AG04450 (cell line): Measurements from ENCODE around the gene FCER1G. TPM values are rescaled to one million over a fixed set of nuclear protein-coding genes. Genes with fewer than 3 reads are reported as not detected.

Experiments used
- CTCF ChIA-PET: fragments of 300-600, 350-600 bp; formaldehyde crosslinking; extraction: SDS; loops from one replicate; lab custom pipeline; 2022; ENCODE audit warnings: antibody characterized with exemption, inconsistent platforms; lab: Charles Lee
- POLR2A ChIA-PET: fragments of 350-600 bp; formaldehyde crosslinking; extraction: SDS; loops from one replicate; lab custom pipeline; 2021; ENCODE audit warnings: antibody characterized with exemption, inconsistent platforms; lab: Yijun Ruan, JAX
- DNase-seq: peaks from one replicate; pipeline ENCODE4 v3.0.0-alpha.2; 2011; ENCODE audit warnings: low read depth, low spot score
- H3K27ac ChIP-seq: one replicate; pipeline ENCODE4 v1.5.1; 2012; ENCODE audit warnings: low read depth, low read length, control low read depth
- H3K27me3 ChIP-seq: one replicate; pipeline ENCODE4 v1.6.0; 2012; ENCODE audit warnings: low read length; ENCODE audit not compliant: control insufficient read depth, insufficient read depth
- H3K4me3 ChIP-seq: 2 replicates; pipeline ENCODE4 v1.5.1; 2011; ENCODE audit warnings: mild to moderate bottlenecking, low read depth, low read length, control low read depth
- H3K9me3 ChIP-seq: 2 replicates; pipeline ENCODE4 v1.5.1; 2012; ENCODE audit warnings: low read length; ENCODE audit not compliant: control insufficient read depth, insufficient read depth
- CTCF ChIP-seq: IDR thresholded peaks from 2 replicates; pipeline ENCODE4 v1.5.1; 2011; ENCODE audit warnings: low read depth, low read length, control low read depth, inconsistent platforms
- polyA plus RNA-seq: library from polyadenylated mRNA; depleted of rRNA; stranded (reverse); fragments of >200 nt; gene quantifications from 2 replicates; pipeline ENCODE4 v1.2.3, GENCODE V29; 2011

FCER1G gene
- polyA plus RNA-seq, 1 experiment, result 0.66 TPM

- POLR2A ChIA-PET, result interaction anchor here (1.3 kb wide), 1 partner anchor 10 kb away, joined by 3 read pairs; the partner anchor contains the start of gene NDUFS2
- Histone ChIP-seq H3K9me3 (no peaks in the 10 kb centered on the region), H3K27ac (no peak overlapping the region), H3K27me3 (no peaks in the 10 kb centered on the region), H3K4me3 (no peak overlapping the region)
- CTCF ChIA-PET, result interaction anchor here (0.6 to 5.6 kb wide), 26 partner anchors 11 to 1002 kb away, joined by 3 to 92 read pairs (median 8); partner anchors contain the start of genes APOA2, B4GALT3, CASQ1 and FCER1G
- DNase-seq, result no peak
- no peak for TF ChIP-seq CTCF
Observed at GRCh38 chr1:161191971-161192370, 23.1 kb upstream of the FCER1G start.

- Histone ChIP-seq H3K4me3 (no peak overlapping the region), H3K9me3 (no peaks in the 10 kb centered on the region), H3K27me3 (no peaks in the 10 kb centered on the region), H3K27ac (no peak overlapping the region)
- POLR2A ChIA-PET, result interaction anchor here (1.3 kb wide), 2 partner anchors 9 to 33 kb away, joined by 3 to 5 read pairs; partner anchors contain the start of genes NDUFS2 and TOMM40L
- CTCF ChIA-PET, result interaction anchor here (0.5 to 5.6 kb wide), 31 partner anchors 11 to 1124 kb away, joined by 3 to 92 read pairs (median 7); partner anchors contain the start of genes APOA2, B4GALT3, CASQ1 and FCER1G
- peak; percentile 92 for TF ChIP-seq CTCF
- peak; percentile 37 for DNase-seq
Observed at GRCh38 chr1:161192476-161193465, 22.3 kb upstream of the FCER1G start.

- DNase-seq, result no peak
- no peak overlapping the region for H3K4me3 ChIP-seq
- no peaks in the 10 kb centered on the region for H3K27me3 ChIP-seq
- no peak for TF ChIP-seq CTCF
- no peaks in the 10 kb centered on the region for H3K9me3 ChIP-seq
- POLR2A ChIA-PET, result interaction anchor here (1.3 kb wide), 1 partner anchor 32 kb away, joined by 5 read pairs; the partner anchor contains the start of gene TOMM40L
- H3K27ac ChIP-seq, result no peak overlapping the region
- CTCF ChIA-PET, result interaction anchor here (1.0 to 5.6 kb wide), 11 partner anchors 10 to 191 kb away, joined by 4 to 92 read pairs (median 20); partner anchors contain the start of genes B4GALT3, NDUFS2 and TOMM40L
Observed at GRCh38 chr1:161193561-161194235, 21.4 kb upstream of the FCER1G start.

GRCh38 chr1:161195171-161195570 is 19.9 kb upstream of the FCER1G start:
- POLR2A ChIA-PET, result no interaction called here
- CTCF ChIA-PET, result interaction anchor here (0.6 to 5.6 kb wide), 3 partner anchors 9 to 197 kb away, joined by 3 to 65 read pairs (median 62); partner anchors contain the start of gene NDUFS2
- Histone ChIP-seq H3K9me3 (no peaks in the 10 kb centered on the region), H3K27me3 (no peaks in the 10 kb centered on the region), H3K27ac (no peak overlapping the region), H3K4me3 (no peak overlapping the region)
- DNase-seq, result no peak
- TF ChIP-seq CTCF, result no peak
